Activated CD4-positive, alpha-beta T cell treated with anti-CD3 and anti-CD28 coated beads, Interleukin-2, amount 50 U/mL, for 24 hours (primary cell): ENCODE measurements around the gene AXDND1.

ENCODE experiments used
- DNase-seq, 2 donors: peaks; one replicate each; pipeline ENCODE4 v3.0.0-alpha.2; 2020; ENCODE audit warnings: low read depth in 1 of 2, low spot score in 1 of 2

AXDND1 gene

DNA sequence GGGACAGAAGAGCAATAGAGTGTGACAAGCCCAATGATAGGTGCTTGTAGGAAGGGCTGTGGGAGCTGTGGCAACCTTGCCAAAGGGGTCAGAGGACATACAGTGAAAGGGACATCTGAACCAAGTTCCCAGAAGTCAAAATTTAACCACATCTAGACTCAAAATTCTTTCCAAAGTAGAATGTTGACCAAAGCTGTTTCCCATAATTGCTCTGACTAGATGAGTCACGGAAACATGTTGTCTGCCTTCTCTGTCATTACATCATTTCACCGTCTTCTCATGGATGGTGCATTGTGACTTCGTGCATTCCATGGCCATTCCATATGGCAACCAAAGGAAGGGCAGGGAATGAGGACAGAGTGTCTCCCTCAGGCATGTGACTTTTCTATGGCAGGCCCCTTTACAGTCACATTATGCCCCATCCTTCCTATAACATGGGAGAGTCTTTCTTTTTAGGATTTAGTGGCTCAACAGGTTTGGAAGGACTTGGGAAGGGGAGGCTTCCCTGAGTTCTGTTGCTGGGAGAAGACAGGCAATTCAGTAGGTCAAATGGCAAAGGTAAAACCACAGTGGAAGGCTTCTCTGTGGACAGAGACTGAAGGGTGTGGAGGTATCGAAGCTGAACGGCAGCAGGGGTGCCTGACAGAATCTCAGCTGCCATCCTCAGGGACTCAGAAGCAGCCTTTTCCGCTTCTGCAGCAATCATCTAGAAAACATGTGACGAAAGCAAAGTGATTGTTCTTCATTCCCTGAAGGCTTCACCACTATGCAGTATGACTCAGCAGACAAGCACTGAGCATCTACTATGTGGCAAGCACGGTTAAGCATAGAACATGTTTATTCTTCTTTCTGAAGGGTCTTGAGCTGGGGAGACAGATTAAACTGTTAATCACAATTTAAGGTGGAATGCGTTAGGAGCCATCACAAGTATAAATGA is 185.2 kb downstream of the AXDND1 start:
- no peak for DNase-seq

DNA sequence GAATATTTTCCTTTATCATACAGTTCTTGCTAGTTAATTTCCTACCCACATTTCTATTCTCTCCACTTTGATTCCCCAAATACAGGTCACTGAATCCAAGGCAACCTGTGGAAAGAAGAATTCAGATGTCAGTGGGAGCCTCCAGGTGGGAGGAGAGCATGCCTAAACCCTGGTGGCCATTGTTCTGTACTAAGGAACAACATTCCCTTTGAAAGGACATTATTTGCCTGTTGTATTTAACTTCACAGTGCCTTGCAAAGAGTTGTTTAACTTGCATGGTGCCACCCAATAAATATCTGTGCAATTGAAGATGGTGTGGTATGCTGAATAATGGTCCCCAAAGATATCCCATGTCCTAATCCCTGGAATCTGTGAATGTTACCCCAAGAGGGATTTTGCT is 188.7 kb downstream of the AXDND1 start:
- DNase-seq: no peak

DNA sequence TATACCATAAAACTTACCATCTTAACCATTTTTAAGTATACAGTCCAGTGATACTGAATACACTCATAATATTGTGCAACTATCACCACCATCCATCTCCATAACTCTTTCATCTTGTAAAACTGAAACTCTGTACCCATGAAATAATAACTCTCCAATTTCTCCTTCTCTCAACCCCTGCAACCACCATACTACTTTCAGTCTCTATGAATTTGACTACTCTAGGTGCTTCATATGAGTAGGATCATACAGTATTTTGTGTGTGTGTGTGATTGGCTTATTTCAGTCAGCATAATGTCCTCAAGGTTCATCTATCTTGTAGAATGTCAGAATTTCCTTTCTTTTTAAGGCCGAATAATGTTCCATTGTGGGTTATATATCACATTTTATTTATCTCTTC is 192.3 kb downstream of the AXDND1 start:
- DNase-seq: no peak

DNA sequence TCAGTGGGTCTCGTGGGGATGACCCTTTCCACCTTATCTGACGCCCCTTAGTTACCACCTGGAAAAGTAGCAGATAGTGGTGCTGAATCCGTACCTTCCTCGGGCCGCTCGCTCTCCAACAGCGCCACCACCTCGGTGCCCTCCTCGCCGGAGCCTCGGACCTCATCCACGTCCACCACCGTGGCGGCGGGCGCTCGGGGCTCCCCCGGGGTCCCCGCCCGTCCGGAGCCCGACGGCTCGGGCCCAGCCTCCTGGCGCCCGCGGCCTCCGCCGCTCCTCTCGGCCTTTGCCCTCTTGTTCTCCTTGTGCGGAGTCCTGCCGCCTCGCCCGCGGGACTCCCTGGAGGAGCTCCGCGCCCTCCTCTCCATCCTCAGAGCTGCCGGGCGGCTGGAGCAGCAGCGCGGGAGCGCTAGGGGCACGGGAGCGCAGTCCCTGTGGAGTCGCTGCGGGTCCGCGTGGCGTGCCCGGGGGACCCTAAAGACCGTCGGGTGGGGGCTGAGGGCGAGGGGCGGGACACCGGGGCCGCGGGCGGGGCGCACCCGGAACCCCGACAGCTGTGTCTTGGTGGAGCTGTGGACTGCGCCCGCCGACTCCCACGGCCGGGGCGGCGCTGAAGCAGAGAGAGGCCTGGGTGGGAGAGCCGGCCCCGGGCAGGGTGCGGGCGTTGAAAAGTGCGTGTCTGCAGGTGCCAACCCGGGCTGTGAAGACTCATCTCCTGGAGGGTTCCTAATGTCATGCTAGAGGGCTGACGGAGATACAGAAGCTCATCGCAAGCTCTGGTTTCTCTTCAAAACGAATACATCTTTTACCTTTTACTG is 209.9 kb downstream of the AXDND1 start, which contains the start of gene NPHS2:
Gene NPHS2, minus strand, starts transcription at position 452 of the 818 bp plus-strand sequence. Its CDS starts 84 bp downstream, at position 368.
- DNase-seq: no peak

GRCh38 chr1:179576509-179576908 is 210.7 kb downstream of the AXDND1 start:
- DNase-seq: no peak

DNA sequence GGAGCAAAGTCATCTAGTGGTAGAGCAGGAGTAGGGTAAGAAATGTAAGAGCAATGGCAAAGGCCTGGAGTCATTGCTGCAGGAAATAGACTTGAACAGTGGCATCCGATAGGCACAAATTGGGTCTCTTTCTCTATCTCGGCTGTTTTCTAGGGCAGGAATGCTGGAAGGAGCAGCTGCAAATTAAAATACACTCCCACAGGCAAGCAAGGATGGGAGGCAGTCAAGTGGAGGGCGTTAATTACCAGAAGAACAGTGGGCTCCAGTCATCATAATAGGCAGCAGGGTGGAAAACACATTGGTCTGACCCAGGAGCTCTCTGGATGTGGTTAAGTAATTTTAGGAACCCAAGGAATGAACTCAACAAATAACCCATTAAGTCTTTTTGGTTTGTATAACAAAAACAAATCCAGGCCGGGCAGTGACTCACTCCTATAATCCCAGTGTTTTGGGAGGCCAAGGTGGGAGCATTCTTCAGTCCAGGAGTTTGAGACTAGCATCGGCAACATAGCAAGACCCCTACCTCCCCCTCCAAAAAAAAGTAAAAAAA is 218.1 kb downstream of the AXDND1 start:
- DNase-seq: no peak

DNA sequence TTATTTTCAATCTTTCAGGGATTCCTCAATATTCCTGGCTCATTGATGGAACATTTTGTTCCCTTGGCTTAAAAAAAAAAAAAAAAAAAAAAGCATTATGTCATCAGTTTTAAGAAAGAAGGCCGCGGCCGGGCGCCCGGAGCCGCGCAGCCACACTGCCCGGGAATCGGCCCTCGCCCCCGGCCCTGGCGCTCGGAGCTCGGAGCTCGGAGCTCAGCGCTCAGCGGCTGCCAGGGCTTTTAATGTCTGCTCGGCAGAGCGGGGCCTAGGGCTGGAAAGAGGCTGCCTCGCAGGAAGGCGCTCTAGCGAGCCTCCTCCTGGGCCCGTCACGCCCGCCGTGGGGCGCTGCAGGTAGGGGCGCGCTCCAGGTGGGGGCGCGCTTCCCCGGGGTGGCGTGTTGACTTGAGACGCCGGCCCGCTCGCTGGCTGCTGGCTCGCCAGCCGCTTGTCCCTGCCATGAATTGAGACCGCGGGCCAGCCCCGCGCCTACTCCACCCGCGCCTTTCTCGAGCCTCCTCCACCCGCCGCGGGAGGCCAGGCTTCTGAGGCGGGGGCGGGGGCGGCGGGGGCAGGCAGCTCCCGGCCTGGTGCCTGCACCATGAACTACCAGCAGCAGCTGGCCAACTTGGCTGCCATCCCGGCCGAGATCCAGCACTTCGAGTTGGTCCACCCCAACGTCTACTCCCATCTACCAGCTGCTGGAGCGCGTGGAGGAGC is 220.5 kb downstream of the AXDND1 start:
- no peak for DNase-seq

DNA sequence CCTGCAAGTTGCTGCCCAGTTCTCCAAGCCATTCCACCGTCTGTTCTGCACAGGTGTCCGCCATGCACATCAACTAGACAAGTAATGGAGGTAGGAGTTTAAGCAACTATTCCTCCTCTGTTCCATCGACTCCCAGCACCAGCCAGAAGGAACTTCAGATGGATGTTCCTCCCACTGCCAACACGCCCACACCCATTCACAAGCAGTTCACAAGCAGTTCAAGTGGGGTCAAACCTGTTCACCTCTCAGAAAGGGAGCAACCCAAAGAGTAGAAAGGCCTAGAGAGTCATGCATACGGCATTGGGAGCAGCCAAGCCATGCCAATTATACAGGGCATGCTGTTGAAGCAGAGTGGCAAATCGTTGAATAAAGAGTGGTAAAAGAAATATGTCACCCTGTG is 221.6 kb downstream of the AXDND1 start:
- no peak for DNase-seq

DNA sequence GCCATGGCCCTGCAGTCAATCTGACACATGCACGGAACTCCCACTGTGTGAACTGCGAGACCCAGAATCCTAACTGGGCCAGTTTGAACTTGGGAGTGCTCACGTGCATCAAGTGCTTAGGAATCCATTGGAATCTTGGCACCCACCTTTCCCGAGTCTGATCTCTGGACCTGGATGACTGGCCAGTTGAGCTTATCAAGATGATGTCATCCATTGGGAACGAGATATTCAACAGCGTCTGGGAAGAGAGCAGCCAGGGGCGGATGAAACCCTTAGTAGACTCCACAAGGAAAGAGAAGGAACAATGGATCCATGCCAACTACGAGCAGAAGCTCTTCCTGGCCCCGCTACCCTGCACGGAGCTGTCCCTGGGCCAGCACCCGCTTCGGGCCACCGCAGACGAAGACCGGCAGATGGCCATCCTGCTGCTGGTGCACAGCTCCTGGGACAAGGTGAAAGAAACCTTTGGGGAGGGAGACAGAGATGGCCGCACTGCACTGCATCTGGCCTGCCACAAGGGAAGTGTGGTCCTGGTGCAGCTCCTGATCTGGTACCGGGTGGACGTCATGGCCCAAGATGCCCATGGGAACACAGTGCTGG is 222.8 kb downstream of the AXDND1 start:
- no peak for DNase-seq

- DNase-seq: no peak
Measured at GRCh38 chr1:179589509-179589908, 223.7 kb downstream of the AXDND1 start.

GRCh38 chr1:179590671-179591070 is 224.9 kb downstream of the AXDND1 start:
- DNase-seq: no peak

DNA sequence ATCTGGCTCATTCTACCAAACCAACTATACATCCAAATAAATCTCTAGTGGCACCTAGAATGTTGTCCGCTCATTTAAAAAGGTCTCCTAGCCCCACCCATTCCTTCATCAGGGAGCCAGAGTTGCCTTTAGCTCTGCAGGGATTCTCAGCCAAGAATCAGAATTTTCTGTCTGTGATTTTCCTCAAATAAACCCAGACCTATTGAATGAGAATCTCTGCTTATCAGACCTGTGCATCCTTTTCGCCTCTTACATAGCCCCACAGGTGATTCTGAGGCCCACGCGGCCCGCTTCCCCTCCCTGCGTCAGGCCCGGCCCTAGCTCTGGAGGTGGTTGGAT is 225.5 kb downstream of the AXDND1 start:
- no peak for DNase-seq

DNA sequence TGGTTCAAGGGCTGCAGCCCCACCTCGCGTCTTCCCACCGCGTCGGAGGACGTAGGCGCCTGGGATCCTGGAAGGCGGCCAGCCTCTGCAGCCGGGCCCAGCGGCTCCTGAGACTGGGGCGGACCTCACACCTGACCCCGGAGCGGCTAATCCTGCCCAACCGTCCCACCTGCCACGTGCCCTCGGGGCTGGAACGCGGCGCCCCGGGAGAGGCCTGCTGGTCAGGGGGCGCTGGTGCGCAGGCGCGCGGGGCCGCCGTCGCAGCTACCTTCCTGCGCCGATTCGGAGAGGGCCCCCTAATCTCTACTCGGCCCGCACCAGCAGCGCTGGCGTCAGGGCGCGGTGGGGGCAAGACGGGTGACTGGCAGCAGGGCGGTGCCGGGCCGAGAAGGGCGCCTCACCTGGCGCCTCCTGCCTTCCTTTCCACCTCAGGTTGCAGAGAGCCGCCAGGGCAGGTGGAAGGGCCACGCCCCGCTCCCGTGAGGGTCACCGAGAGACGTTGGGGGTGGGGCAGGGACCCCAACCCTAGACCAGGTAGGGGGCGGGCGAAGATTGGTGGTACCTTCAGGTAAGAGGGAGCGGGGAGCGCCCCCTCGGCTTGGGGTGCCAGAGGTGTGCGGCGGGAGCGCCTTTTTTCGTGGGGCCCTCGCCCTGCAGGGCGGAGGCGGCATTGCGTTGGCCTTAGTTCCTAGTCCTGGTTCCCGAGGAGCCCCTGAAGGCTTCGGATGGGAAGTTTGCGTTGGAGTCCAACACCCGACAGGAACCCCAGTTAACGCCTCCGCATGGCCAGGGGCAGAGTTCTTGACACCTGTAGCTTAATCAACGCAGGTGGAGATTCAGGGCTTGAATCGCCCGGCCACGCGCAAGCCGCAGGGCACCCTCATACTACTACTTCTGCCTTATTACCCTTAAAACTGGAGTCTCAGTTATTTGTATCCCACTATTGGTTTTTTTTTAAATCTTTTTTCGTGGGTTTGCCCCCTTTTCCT is 226.1 kb downstream of the AXDND1 start, which contains the start of gene TDRD5:
Gene TDRD5, plus strand, starts transcription at position 241 of the 989 bp plus-strand sequence. CDS start 784 bp downstream, outside the sequence.
- no peak for DNase-seq

- no peak for DNase-seq
Measured at GRCh38 chr1:179598631-179599030, 232.9 kb downstream of the AXDND1 start.

- DNase-seq: no peak
Measured at GRCh38 chr1:179599623-179600249, 234.0 kb downstream of the AXDND1 start.

DNA sequence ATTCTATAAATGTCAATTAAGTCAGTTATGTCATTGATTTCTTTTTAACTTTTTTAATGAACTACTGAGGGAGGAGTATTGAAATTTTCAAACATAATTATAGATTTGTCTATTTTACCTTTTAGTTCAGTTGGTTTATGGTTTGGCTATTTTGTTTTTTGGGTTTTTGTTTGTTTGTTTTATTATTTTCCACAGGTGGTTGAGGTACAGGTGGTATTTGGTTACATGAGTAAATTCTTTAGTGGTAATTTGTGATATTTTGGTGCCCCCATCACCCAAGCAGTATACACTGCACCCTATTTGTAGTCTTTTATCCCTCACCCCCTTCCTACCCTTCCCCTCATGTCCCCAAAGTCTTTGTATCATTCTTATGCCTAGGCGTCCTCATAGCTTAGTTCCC is 235.3 kb downstream of the AXDND1 start:
- no peak for DNase-seq
